Colonic mucosa (tissue), 4 donors: Measurements from ENCODE around the gene SUMF1. TPM values are rescaled to one million over a fixed set of nuclear protein-coding genes. Genes with fewer than 3 reads are reported as not detected.

Experiments used
- DNase-seq: peaks from one replicate; pipeline ENCODE4 v3.0.0-alpha.2; 2020
- H3K27ac ChIP-seq: fragments of 200-600 bp; one replicate; pipeline ENCODE4 v1.8.0; 2021
- H3K27me3 ChIP-seq: fragments of 200-600 bp; one replicate; pipeline ENCODE4 v1.8.0; 2021
- H3K36me3 ChIP-seq: fragments of 200-600 bp; one replicate; pipeline ENCODE4 v1.8.0; 2021
- H3K4me1 ChIP-seq: fragments of 200-600 bp; one replicate; pipeline ENCODE4 v1.8.0; 2021; ENCODE audit warnings: mild to moderate bottlenecking
- H3K4me3 ChIP-seq: fragments of 200-600 bp; one replicate; pipeline ENCODE4 v1.8.0; 2021
- H3K9ac ChIP-seq, 2 donors: one replicate each; pipeline ENCODE4 v1.7.0; 2013; ENCODE audit warnings: control low read depth in 2 of 2, low read depth in 2 of 2, low read length in 2 of 2
- H3K9me3 ChIP-seq: fragments of 200-600 bp; one replicate; pipeline ENCODE4 v1.8.0; 2021
- CTCF ChIP-seq: fragments of 200-600 bp; IDR thresholded peaks from one replicate; pipeline ENCODE4 v1.8.0; 2022; ENCODE audit warnings: antibody characterized with exemption, mild to moderate bottlenecking
- intact Hi-C: fragments of 100-400 bp; cut with DNase I; formaldehyde crosslinking; loops from one replicate; pipeline ENCODE4 v1.14.1; 2022
- total RNA-seq, 2 donors: library from RNA; stranded (reverse); fragmentation: NEBNext Ultra II Directional in 1 of 2; extraction: Animal tissue kit (Norgen Biotek cat#: 25700) in 1 of 2; gene quantifications; one replicate each; pipeline ENCODE4 v1.2.1, GENCODE V29; 2021
- donor health status: healthy.
- donor health status: DM: no; HTN: no; CAD: no.
- donor health status: DM: no; HTN: no; CAD: no.

The SUMF1 gene
- total RNA-seq, 2 donors from 2014 or later: 37.6 to 43.9 TPM

GRCh38 chr3:4425707-4426106, 41.4 kb downstream of the SUMF1 start:
- TF ChIP-seq CTCF: no peak
- Histone ChIP-seq H3K9ac (no peak overlapping the region), H3K36me3 (no peaks in the 10 kb centered on the region), H3K27ac (no peak overlapping the region), H3K4me3 (no peak overlapping the region), H3K27me3 (no peaks in the 10 kb centered on the region), H3K9me3 (no peaks in the 10 kb centered on the region), H3K4me1 (no peaks in the 10 kb centered on the region)
- no peak for DNase-seq
- intact Hi-C loops: no loop called here

- Histone ChIP-seq H3K4me1 (no peaks in the 10 kb centered on the region), H3K27me3 (no peaks in the 10 kb centered on the region), H3K27ac (no peak overlapping the region), H3K9ac (no peak overlapping the region), H3K36me3 (no peaks in the 10 kb centered on the region), H3K9me3 (no peaks in the 10 kb centered on the region), H3K4me3 (no peak overlapping the region)
- TF ChIP-seq CTCF: no peak
- intact Hi-C loops: no loop called here
- DNase-seq: no peak
Observed at GRCh38 chr3:4425055-4425454, 42.0 kb downstream of the SUMF1 start.

GRCh38 chr3:4421121-4421520, 45.9 kb downstream of the SUMF1 start:
- DNase-seq: no peak
- no peak overlapping the region for H3K27ac ChIP-seq

GRCh38 chr3:4419920-4420319, 47.1 kb downstream of the SUMF1 start:
- H3K27me3 ChIP-seq: no peaks in the 10 kb centered on the region
- H3K9me3 ChIP-seq: no peaks in the 10 kb centered on the region
- no peak overlapping the region for H3K9ac ChIP-seq
- H3K4me3 ChIP-seq: no peak overlapping the region
- intact Hi-C loops: no loop called here
- no peak overlapping the region for H3K27ac ChIP-seq
- no peaks in the 10 kb centered on the region for H3K4me1 ChIP-seq
- H3K36me3 ChIP-seq: no peaks in the 10 kb centered on the region
- DNase-seq: no peak
- no peak for TF ChIP-seq CTCF

More at GRCh38 chr3:4421121-4421520, 45.9 kb downstream of the SUMF1 start:
- Histone ChIP-seq H3K9me3 (no peaks in the 10 kb centered on the region), H3K27me3 (no peaks in the 10 kb centered on the region), H3K4me1 (no peaks in the 10 kb centered on the region), H3K9ac (no peak overlapping the region), H3K36me3 (no peaks in the 10 kb centered on the region), H3K4me3 (no peak overlapping the region)
- TF ChIP-seq CTCF: no peak
- intact Hi-C loops: no loop called here

- no peak for TF ChIP-seq CTCF
- intact Hi-C loops: no loop called here
- Histone ChIP-seq H3K4me1 (no peaks in the 10 kb centered on the region), H3K4me3 (no peak overlapping the region), H3K9ac (no peak overlapping the region), H3K27me3 (no peaks in the 10 kb centered on the region), H3K36me3 (no peaks in the 10 kb centered on the region), H3K27ac (no peak overlapping the region), H3K9me3 (no peaks in the 10 kb centered on the region)
- DNase-seq: no peak
Observed at GRCh38 chr3:4419386-4419785, 47.7 kb downstream of the SUMF1 start.

GRCh38 chr3:4418156-4418555, 48.9 kb downstream of the SUMF1 start:
- Histone ChIP-seq H3K9me3 (no peaks in the 10 kb centered on the region), H3K36me3 (no peaks in the 10 kb centered on the region), H3K9ac (no peak overlapping the region), H3K27me3 (no peaks in the 10 kb centered on the region), H3K4me3 (no peak overlapping the region), H3K4me1 (no peaks in the 10 kb centered on the region), H3K27ac (no peak overlapping the region)
- TF ChIP-seq CTCF: no peak
- no peak for DNase-seq
- intact Hi-C loops: no loop called here
